Erythroblast (primary cell): ENCODE results near the gene PLAC1.

ENCODE experiments used
- GATA1 ChIP-seq: IDR thresholded peaks from 2 replicates; pipeline ENCODE4 v1.6.1; 2011; ENCODE audit warnings: low read depth, mild to moderate bottlenecking, control low read depth, low read length, moderate library complexity
- POLR2A ChIP-seq: IDR thresholded peaks from 2 replicates; pipeline ENCODE4 v1.6.1; 2011; ENCODE audit warnings: mild to moderate bottlenecking, low read length

GRCh38 chrX:134679221-134679620 lies 20.9 kb upstream of the PLAC1 start:
- TF ChIP-seq POLR2A = no peak
- TF ChIP-seq GATA1 = no peak
